ENCODE measurements around the gene MED16.
"Not testable (repeated sequence)": the region's sequence is repeated elsewhere in the genome, so short reads cannot be mapped to it uniquely, and the experiment has no call there.

The MED16 gene

DNA sequence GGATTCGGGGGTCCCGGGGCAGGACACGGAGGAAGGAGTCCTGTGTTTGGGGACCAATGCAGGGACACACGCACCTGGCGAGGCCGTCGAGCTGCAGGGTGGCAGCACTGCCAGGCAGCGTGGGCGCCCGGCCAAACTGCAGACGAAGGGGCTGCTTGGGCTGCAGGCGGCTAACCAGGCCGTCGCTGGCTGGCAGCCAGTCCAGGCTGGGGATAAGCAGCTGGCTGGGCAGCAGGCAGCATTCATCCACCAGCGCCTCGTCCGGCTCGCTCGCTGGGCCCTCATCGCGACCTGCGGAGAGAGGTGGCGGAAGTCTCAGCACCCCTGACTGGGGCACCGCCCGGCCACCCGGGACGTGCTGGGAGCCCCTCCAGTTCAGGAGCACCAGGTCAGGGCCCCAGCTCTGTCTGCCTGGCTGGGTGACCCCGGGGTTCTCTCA lies 22.0 kb downstream of the MED16 start:
- DNase-seq = no peak

DNA sequence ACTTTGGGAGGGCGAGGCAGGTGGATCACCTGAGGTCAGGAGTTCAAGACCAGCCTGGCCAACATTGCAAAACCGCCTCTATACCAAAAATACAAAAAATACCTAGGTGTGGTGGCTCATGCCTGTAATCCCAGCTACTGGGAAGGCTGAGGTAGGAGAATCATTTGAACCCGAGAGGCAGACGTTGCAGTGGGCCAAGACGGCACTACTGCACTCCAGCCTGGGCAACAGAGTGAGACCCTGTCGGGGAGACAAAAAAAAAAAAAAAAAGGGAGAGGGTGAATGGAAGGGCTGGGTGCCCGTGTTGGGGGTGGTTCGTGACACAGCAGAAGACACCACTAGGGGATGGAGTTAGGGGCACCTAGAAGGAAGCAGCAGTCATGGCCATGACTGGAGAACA lies 22.7 kb downstream of the MED16 start:
- no peak for DNase-seq

DNA sequence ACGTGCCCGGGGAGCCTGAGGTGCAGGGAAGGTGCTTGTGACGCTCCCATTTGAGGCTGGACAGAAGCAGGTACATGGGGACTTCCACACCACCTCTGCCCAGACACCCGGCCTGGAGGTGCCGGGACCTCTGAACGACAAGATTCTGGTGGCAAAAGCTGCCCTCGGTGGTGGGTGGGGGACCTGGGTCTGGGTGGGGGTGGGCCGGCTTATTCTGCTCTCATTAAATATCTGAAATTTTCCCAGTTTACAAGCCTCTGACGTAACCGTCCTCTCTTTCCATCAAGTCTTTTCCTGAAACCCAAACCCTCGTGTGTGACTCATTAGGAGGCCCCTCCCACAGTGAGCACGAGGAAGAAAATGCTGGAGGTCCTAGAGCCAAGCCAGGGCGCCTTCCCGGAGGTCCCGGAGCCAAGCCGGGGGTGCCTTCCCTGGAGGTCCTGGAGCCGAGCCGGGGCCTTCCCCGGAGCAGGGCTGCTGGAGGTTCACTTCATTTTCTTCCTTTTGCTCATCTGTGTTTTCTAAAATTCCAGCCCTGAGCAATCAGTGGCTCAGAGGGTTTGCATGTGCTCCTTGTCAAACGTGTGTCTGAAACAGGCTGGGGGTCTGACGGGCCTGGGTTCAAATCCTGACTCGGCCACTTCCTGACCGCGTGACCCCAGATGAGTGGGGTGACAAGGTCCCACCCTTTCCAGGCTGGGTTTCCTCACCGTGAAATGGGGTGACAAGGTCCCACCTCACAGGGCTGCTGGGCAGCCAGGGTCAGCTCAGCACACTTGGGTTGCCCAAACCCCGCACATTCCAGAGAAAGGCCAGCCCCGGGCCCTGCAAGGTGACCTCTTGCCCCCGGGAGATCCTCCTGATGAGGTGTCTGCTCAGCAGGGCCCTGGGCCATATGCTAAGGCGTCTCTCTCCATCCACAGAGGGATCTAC lies 23.5 kb downstream of the MED16 start:
- no peak for DNase-seq

GRCh38 chr19:868458-869244 lies 24.3 kb downstream of the MED16 start:
- DNase-seq = no peak

GRCh38 chr19:867855-868457 lies 25.0 kb downstream of the MED16 start:
- DNase-seq = no peak

GRCh38 chr19:867301-867793 lies 25.6 kb downstream of the MED16 start:
- DNase-seq = no peak

DNA sequence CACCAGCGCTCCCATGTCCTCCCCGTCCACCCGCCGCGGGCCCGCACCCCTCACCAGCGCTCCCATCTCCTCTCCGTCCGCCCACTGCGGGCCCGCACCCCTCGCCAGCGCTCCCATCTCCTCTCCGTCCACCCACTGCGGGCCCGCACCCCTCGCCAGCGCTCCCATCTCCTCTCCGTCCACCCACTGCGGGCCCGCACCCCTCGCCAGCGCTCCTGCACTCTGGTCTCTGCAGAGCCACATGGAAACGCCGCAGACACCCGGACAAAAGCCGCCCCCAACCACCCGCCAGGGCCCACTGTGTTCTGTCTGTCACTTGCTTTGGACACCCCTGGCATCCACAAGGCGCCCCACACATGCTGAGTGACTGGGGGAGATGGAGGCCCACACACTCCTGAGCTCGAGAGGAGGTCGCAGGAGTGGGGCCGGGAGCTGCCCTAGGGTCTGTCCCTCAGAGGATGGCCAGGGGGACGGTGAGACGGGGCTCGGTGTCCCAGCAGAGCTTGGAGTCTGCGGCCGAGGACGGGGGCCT lies 26.2 kb downstream of the MED16 start:
- no peak for DNase-seq

DNA sequence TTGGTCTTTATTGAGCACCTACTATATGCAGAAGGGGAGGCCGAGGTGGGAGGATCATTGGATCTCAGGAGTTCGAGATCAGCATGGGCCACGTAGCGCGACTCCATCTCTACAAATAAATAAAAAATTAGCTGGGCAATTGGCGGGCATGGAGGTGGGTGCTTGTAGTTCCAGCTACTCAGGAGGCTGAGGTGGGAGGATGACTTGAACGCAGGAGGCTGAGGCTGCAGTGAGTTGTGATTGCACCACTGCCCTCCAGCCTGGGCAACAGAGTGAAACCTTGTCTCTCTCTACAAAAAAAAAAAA lies 29.7 kb downstream of the MED16 start:
- DNase-seq = no peak

- no peak for DNase-seq
These were observed 30.2 kb downstream of the MED16 start for GRCh38 chr19:862581-863314.

DNA sequence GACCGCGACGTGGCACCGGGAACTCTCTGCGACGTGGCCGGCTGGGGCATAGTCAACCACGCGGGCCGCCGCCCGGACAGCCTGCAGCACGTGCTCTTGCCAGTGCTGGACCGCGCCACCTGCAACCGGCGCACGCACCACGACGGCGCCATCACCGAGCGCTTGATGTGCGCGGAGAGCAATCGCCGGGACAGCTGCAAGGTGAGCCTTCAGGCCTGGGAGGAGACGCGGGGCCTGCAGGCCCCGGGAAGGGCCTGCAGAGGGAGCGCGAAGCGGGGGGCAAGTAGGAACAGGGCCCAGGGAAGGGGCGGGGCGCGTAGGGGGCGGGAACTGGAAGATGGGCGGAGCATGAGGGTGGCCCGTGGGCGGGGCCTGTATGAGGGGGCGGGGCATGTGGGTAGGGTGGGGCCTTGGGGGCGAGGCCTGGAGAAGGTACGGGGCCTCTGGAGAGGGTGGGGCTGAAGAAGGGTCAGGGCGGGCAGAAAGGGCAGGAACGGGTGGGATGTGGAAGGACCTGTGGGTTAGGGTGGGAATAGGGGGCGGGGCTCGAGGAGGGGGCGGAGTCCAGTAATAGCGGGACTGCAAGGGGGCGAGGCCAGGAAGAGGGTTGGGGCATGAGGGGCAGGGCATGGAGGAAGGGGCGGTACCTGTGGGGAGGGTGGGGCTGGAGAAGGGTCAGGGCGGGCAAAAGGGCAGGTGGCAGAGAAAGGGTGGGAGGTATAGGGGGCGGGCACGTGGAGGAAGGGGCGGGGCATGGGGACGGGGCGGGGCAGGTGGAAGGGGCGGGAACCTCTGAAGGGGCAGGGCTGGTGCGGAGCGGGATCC lies 31.0 kb downstream of the MED16 start:
- DNase-seq = no peak

- DNase-seq = no peak
These were observed 31.7 kb downstream of the MED16 start for GRCh38 chr19:861141-861755.

DNA sequence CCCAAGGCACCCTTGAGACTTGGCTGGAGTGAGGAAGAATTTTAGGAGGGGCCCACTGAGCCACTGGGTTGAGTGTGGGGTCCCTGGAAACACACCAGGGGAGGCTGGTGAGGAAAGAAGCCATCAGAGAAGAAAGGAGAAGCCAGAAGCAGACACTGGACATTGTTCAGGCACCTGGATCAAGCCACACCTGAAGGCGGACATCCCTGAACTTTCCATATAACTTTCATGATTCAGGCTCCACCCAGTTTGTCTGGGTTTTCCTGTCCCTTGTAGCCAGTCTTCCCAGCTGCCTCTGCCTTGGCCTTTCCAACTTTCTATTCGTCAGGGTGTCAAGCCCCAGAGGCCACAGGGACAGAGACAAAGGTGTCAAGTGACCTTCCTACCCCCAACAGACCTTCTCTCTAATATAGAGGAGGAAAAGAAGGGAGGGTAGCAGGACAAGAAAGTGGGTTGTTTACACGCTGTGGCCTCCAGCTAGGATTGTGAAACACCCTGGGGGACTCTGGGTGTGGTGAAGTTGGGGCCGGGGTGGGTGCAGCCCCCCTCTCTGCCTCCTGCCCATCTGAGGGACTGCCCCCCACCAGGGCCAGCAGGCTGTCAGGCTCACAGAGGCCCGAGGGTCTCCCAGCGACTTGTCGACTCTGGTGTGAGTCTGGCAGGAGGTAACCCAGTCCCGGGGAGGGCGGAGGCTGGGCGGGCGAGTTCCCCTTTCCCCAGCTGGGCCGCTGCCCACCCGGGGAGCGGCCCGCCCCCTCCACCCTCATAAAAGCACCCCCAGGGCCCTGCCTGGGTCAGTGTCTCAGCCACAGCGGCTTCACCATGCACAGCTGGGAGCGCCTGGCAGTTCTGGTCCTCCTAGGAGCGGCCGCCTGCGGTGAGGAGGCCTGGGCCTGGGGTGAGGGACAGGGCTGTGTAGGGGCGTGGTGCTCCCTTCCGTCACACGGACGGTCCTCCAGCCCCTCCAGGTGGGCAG lies 33.8 kb downstream of the MED16 start, which contains the start of gene CFD:
Gene CFD (plus strand): TSS at position 797 of the 976 bp plus-strand sequence. CDS start 26 bp downstream, at position 823.
- DNase-seq = no peak

GRCh38 chr19:858284-858683 lies 34.7 kb downstream of the MED16 start:
- DNase-seq = no peak

DNA sequence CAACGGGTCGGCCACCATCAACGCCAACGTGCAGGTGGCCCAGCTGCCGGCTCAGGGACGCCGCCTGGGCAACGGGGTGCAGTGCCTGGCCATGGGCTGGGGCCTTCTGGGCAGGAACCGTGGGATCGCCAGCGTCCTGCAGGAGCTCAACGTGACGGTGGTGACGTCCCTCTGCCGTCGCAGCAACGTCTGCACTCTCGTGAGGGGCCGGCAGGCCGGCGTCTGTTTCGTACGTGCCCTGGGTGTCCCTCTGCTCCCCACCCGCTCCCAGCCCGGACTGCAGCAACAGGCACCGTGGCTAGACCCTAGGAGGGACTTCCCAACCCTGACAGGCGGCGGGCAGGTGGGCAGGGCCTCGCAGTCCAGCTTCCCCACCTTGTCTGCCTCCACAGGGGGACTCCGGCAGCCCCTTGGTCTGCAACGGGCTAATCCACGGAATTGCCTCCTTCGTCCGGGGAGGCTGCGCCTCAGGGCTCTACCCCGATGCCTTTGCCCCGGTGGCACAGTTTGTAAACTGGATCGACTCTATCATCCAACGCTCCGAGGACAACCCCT lies 37.3 kb downstream of the MED16 start:
- no peak for DNase-seq

DNA sequence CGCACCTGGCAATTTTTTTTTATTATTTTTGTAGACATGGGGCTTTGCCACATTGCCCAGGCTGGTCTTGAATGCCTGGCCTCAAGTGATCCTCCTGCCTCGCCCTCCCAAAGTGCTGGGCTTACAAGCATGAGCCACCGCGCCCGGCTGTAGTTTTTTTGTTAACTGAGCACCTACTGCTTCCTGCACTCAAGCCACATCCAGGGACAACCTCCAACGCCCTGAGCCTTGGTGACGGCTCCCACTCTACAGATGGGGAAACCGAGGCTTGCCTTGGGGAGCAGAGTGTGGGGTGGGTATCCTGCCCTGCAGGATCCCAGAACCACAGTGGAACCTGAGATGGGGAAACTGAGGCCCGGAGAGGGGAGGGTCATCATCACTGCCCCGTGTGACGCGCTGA lies 37.8 kb downstream of the MED16 start:
- DNase-seq = no peak

GRCh38 chr19:854549-854948 lies 38.4 kb downstream of the MED16 start:
- DNase-seq = no peak

- not testable (repeated sequence) for DNase-seq
These were observed 39.3 kb downstream of the MED16 start for GRCh38 chr19:853614-854220.

- no peak for DNase-seq
These were observed 39.9 kb downstream of the MED16 start for GRCh38 chr19:853014-853585.
